Common myeloid progenitor, CD34-positive (primary cell): Measurements from ENCODE around the gene TECPR2.

Source experiments
- CTCF ChIA-PET: fragments of 350-600 bp; sonication (Branson Sonifier 250); formaldehyde crosslinking; loops from one replicate; lab custom pipeline; 2021; ENCODE audit warnings: antibody characterized with exemption; lab: Charles Lee
- POLR2A ChIA-PET: fragments of 350-600 bp; sonication (Branson Sonifier 250); formaldehyde crosslinking; loops from one replicate; lab custom pipeline; 2021; ENCODE audit warnings: antibody characterized with exemption; lab: Charles Lee
- DNase-seq, 3 donors: peaks; one replicate each; pipeline versions ENCODE4 v3.0.0 to v3.0.0-alpha.2; 2013
- H3K27ac ChIP-seq, 2 experiments: 1 replicate in 1 of 2; 2 replicates in 1 of 2; pipeline ENCODE4 v1.7.0; 2013; ENCODE audit warnings: inconsistent platforms in 2 of 2, low read length in 2 of 2, mild to moderate bottlenecking in 2 of 2, low read depth in 1 of 2, moderate library complexity in 1 of 2; ENCODE audit not compliant: severe bottlenecking in 2 of 2, insufficient read depth in 1 of 2, poor library complexity in 1 of 2
- H3K27me3 ChIP-seq, 5 experiments: replicated peaks in 2 of 5; 1 replicate in 3 of 5; 2 replicates in 2 of 5; pipeline versions ENCODE4 v1.6.1 to v1.7.0; 2013; ENCODE audit warnings: low read length in 4 of 5, mild to moderate bottlenecking in 2 of 5, moderate library complexity in 2 of 5, inconsistent platforms in 1 of 5; ENCODE audit not compliant: insufficient read depth in 5 of 5, control insufficient read depth in 4 of 5
- H3K36me3 ChIP-seq, 4 experiments: 1 replicate in 2 of 4; 2 replicates in 2 of 4; pipeline versions ENCODE4 v1.6.1 to v1.7.0; 2013; ENCODE audit warnings: low read length in 3 of 4, control low read depth in 1 of 4, mild to moderate bottlenecking in 1 of 4; ENCODE audit not compliant: control insufficient read depth in 4 of 4, insufficient read depth in 4 of 4
- H3K4me1 ChIP-seq, 4 experiments: 1 replicate in 3 of 4; 2 replicates in 1 of 4; pipeline versions ENCODE4 v1.6.1 to v1.7.1; 2013; ENCODE audit warnings: low read length in 3 of 4, mild to moderate bottlenecking in 3 of 4, control low read depth in 1 of 4, inconsistent platforms in 1 of 4, moderate library complexity in 1 of 4; ENCODE audit not compliant: control insufficient read depth in 4 of 4, insufficient read depth in 4 of 4; ENCODE audit errors: control extremely low read depth in 1 of 4
- H3K4me3 ChIP-seq, 7 experiments: 1 replicate in 4 of 7; 2 replicates in 3 of 7; pipeline versions ENCODE4 v1.5.1 to v1.7.0; 2013; ENCODE audit warnings: mild to moderate bottlenecking in 7 of 7, low read length in 6 of 7, moderate library complexity in 6 of 7, inconsistent platforms in 2 of 7, low read depth in 2 of 7, control low read depth in 1 of 7; ENCODE audit not compliant: insufficient read depth in 4 of 7, control insufficient read depth in 1 of 7; ENCODE audit errors: extremely low read depth in 1 of 7
- H3K9me3 ChIP-seq, 5 experiments: 1 replicate in 4 of 5; 2 replicates in 1 of 5; pipeline versions ENCODE4 v1.6.1 to v1.7.1; 2013; ENCODE audit warnings: low read length in 4 of 5, mild to moderate bottlenecking in 2 of 5, inconsistent platforms in 1 of 5, low read depth in 1 of 5, moderate library complexity in 1 of 5; ENCODE audit not compliant: control insufficient read depth in 4 of 5, insufficient read depth in 2 of 5; ENCODE audit errors: control extremely low read depth in 1 of 5
- WGBS: methylation state at CpG from one replicate; pipeline ENCODE4 v1.1.5; 2013; ENCODE audit not compliant: insufficient coverage; 5-methylcytosine and 5-hydroxymethylcytosine counted together

The TECPR2 gene

GRCh38 chr14:102464846-102465341, 102.2 kb downstream of the TECPR2 start:
- peaks cover 0 to 24% (median 11%) of the 10 kb centered on the region in 4 experiments for H3K36me3 ChIP-seq
- DNase-seq, result no peak
- no peaks in the 10 kb centered on the region for H3K27me3 ChIP-seq
- CTCF ChIA-PET, result interaction anchor here (1.0 to 1.8 kb wide), 3 partner anchors 12 to 60 kb away, joined by 3 to 6 read pairs (median 4); no protein-coding TSS in a partner anchor
- peaks cover 0 to 3% (median 0%) of the 10 kb centered on the region in 5 experiments for H3K9me3 ChIP-seq
- WGBS, result 100% methylated on average over 6 of the region's 6 CpGs
- no peak overlapping the region for H3K4me3 ChIP-seq
- H3K27ac ChIP-seq, result no peak overlapping the region
- H3K4me1 ChIP-seq, result peaks cover 0 to 7% (median 5%) of the 10 kb centered on the region in 4 experiments
- POLR2A ChIA-PET, result no interaction called here

GRCh38 chr14:102469261-102469660, 106.5 kb downstream of the TECPR2 start:
- peaks cover 0 to 22% (median 14%) of the 10 kb centered on the region in 4 experiments for H3K36me3 ChIP-seq
- no CpG with 5 or more reads among the region's 1 CpG for whole genome bisulfite sequencing
- H3K27me3 ChIP-seq, result no peaks in the 10 kb centered on the region
- H3K27ac ChIP-seq, result no peak overlapping the region
- ChIA-PET CTCF (interaction anchor here (0.5 to 1.2 kb wide), 2 partner anchors 49 to 378 kb away, joined by 3 read pairs; no protein-coding TSS in a partner anchor), POLR2A (no interaction called here)
- H3K4me1 ChIP-seq, result peaks cover 0 to 11% (median under 1%) of the 10 kb centered on the region in 4 experiments
- no peak overlapping the region for H3K4me3 ChIP-seq
- no peak for DNase-seq
- H3K9me3 ChIP-seq, result peaks cover 0 to 3% (median 0%) of the 10 kb centered on the region in 5 experiments

GRCh38 chr14:102471921-102472790, 109.4 kb downstream of the TECPR2 start:
- no peaks in the 10 kb centered on the region for H3K27me3 ChIP-seq
- H3K36me3 ChIP-seq, result peaks cover 0 to 8% (median 5%) of the 10 kb centered on the region in 4 experiments
- DNase-seq, result no peak
- CTCF ChIA-PET, result interaction anchor here (1.4 to 1.5 kb wide), 2 partner anchors 19 to 33 kb away, joined by 3 to 7 read pairs; no protein-coding TSS in a partner anchor
- no peak overlapping the region for H3K27ac ChIP-seq
- no peak overlapping the region for H3K4me3 ChIP-seq
- 95% methylated on average over 5 of the region's 8 CpGs for WGBS
- POLR2A ChIA-PET, result interaction anchor here (0.6 kb wide), 1 partner anchor 275 kb away, joined by 3 read pairs; no protein-coding TSS in a partner anchor
- H3K9me3 ChIP-seq, result peaks cover 0 to 3% (median 0%) of the 10 kb centered on the region in 5 experiments
- peaks cover 0 to 11% (median under 1%) of the 10 kb centered on the region in 4 experiments for H3K4me1 ChIP-seq

GRCh38 chr14:102472791-102473150, 110.0 kb downstream of the TECPR2 start:
- 98% methylated on average over 9 of the region's 9 CpGs for WGBS
- Histone ChIP-seq H3K27ac (no peak overlapping the region), H3K36me3 (peaks cover 0 to 7% (median 5%) of the 10 kb centered on the region in 4 experiments), H3K27me3 (no peaks in the 10 kb centered on the region), H3K4me3 (no peak overlapping the region), H3K9me3 (peaks cover 0 to 3% (median 0%) of the 10 kb centered on the region in 5 experiments), H3K4me1 (peaks cover 0 to 11% (median under 1%) of the 10 kb centered on the region in 4 experiments)
- ChIA-PET CTCF (no interaction called here), POLR2A (interaction anchor here (0.6 kb wide), 1 partner anchor 42 kb away, joined by 3 read pairs; no protein-coding TSS in a partner anchor)
- no peak for DNase-seq

- H3K36me3 ChIP-seq, result peaks cover 0 to 7% (median 5%) of the 10 kb centered on the region in 4 experiments
- no peaks in the 10 kb centered on the region for H3K27me3 ChIP-seq
- no peak overlapping the region for H3K27ac ChIP-seq
- DNase-seq, result no peak
- ChIA-PET POLR2A (no interaction called here), CTCF (no interaction called here)
- WGBS, result no CpG with 5 or more reads among the region's 2 CpGs
- H3K4me3 ChIP-seq, result no peak overlapping the region
- H3K4me1 ChIP-seq, result peaks cover 0 to 11% (median under 1%) of the 10 kb centered on the region in 4 experiments
- H3K9me3 ChIP-seq, result peaks cover 0 to 3% (median 0%) of the 10 kb centered on the region in 5 experiments
Measured at GRCh38 chr14:102473559-102473958, 110.8 kb downstream of the TECPR2 start.

- Histone ChIP-seq H3K27ac (no peak overlapping the region), H3K36me3 (peaks cover 0 to 7% (median 4%) of the 10 kb centered on the region in 4 experiments), H3K4me3 (no peak overlapping the region), H3K9me3 (no peaks in the 10 kb centered on the region), H3K4me1 (peaks cover 0 to 11% (median 4%) of the 10 kb centered on the region in 4 experiments), H3K27me3 (no peaks in the 10 kb centered on the region)
- CTCF ChIA-PET, result interaction anchor here (0.5 kb wide), 1 partner anchor 115 kb away, joined by 3 read pairs; no protein-coding TSS in a partner anchor
- no peak for DNase-seq
- WGBS, result 100% methylated on average over 4 of the region's 5 CpGs
- POLR2A ChIA-PET, result no interaction called here
Measured at GRCh38 chr14:102474934-102475333, 112.2 kb downstream of the TECPR2 start.
